Osteocyte (in vitro differentiated cells): ENCODE results near the gene PCDHGB7. TPM values are rescaled to one million over a fixed set of nuclear protein-coding genes. Genes with fewer than 3 reads are reported as not detected.
"Not testable (repeated sequence)": the region's sequence is repeated elsewhere in the genome, so short reads cannot be mapped to it uniquely, and the experiment has no call there.

Experiments
- DNase-seq: peaks from one replicate; pipeline ENCODE4 v3.0.0; 2021; ENCODE audit warnings: mixed read lengths; ENCODE audit not compliant: unreplicated experiment; ENCODE audit errors: extremely low spot score
- H3K27ac Mint-ChIP-seq: one replicate; pipeline ENCODE4 v1.8.0; 2021; ENCODE audit warnings: mild to moderate bottlenecking, mixed read lengths; ENCODE audit not compliant: unreplicated experiment
- H3K27me3 Mint-ChIP-seq: one replicate; pipeline ENCODE4 v1.8.0; 2021; ENCODE audit warnings: mixed read lengths; ENCODE audit not compliant: unreplicated experiment
- H3K36me3 Mint-ChIP-seq: one replicate; pipeline ENCODE4 v1.8.0; 2021; ENCODE audit warnings: mixed read lengths; ENCODE audit not compliant: unreplicated experiment
- H3K4me1 Mint-ChIP-seq: one replicate; pipeline ENCODE4 v1.8.0; 2021; ENCODE audit warnings: mixed read lengths; ENCODE audit not compliant: unreplicated experiment
- H3K4me3 Mint-ChIP-seq: one replicate; pipeline ENCODE4 v1.8.0; 2021; ENCODE audit warnings: mild to moderate bottlenecking, moderate library complexity, mixed read lengths; ENCODE audit not compliant: unreplicated experiment
- H3K9me3 Mint-ChIP-seq: one replicate; pipeline ENCODE4 v1.8.0; 2021; ENCODE audit warnings: mixed read lengths; ENCODE audit not compliant: unreplicated experiment
- total RNA-seq: library from RNA; stranded (reverse); gene quantifications from 2 replicates; pipeline ENCODE4 v1.2.1, GENCODE V29; 2021
- TF ChIP-seq, protein P1 (sequence below): fragments of 200-600 bp; sonication (generic); IDR thresholded peaks from 2 replicates; pipeline ENCODE4 v1.5.0; 2021; ENCODE audit warnings: antibody characterized with exemption, mild to moderate bottlenecking, moderate library complexity

The PCDHGB7 gene
- total RNA-seq, 1 donor from 2014 or later, result 6.2 TPM

DNA sequence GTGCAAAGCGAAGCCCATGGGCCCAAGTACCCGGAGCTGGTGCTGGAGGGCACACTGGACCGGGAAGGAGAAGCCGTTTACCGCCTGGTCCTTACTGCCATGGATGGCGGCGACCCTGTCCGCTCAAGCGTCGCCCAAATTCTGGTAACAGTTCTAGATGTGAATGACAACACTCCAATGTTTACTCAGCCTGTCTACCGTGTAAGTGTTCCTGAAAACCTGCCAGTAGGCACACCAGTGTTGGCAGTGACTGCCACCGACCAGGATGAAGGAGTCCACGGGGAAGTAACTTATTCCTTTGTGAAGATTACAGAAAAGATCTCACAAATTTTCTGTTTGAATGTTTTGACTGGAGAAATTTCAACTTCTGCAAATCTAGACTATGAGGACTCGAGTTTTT is 42.9 kb upstream of the PCDHGB7 start:
- Mint-ChIP-seq H3K4me3 (no peak overlapping the region), H3K9me3 (peaks cover 29% of the 10 kb centered on the region), H3K4me1 (no peaks in the 10 kb centered on the region), H3K36me3 (no peaks in the 10 kb centered on the region), H3K27ac (no peak overlapping the region), H3K27me3 (no peaks in the 10 kb centered on the region)
- peak; percentile 80 for DNase-seq
- TF ChIP-seq, protein P1, sequence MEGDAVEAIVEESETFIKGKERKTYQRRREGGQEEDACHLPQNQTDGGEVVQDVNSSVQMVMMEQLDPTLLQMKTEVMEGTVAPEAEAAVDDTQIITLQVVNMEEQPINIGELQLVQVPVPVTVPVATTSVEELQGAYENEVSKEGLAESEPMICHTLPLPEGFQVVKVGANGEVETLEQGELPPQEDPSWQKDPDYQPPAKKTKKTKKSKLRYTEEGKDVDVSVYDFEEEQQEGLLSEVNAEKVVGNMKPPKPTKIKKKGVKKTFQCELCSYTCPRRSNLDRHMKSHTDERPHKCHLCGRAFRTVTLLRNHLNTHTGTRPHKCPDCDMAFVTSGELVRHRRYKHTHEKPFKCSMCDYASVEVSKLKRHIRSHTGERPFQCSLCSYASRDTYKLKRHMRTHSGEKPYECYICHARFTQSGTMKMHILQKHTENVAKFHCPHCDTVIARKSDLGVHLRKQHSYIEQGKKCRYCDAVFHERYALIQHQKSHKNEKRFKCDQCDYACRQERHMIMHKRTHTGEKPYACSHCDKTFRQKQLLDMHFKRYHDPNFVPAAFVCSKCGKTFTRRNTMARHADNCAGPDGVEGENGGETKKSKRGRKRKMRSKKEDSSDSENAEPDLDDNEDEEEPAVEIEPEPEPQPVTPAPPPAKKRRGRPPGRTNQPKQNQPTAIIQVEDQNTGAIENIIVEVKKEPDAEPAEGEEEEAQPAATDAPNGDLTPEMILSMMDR, result no peak

DNA sequence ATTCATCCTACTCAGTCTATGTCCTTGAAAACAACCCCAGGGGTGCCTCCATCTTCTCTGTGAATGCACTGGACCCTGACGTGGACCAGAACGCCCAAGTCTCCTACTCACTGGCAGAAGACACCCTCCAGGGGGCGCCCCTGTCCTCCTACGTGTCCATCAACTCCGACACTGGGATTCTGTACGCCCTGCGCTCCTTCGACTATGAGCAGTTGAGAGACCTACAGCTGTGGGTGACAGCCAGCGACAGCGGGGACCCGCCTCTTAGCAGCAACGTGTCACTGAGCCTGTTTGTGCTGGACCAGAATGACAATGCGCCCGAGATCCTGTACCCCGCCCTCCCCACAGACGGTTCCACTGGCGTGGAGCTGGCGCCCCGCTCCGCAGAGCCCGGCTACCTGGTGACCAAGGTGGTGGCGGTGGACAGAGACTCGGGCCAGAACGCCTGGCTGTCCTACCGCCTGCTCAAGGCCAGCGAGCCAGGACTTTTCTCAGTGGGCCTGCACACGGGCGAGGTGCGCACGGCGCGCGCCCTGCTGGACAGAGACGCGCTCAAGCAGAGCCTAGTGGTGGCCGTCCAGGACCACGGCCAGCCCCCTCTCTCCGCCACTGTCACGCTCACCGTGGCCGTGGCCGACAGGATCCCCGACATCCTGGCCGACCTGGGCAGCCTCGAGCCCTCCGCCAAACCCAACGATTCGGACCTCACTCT is 41.9 kb upstream of the PCDHGB7 start:
- H3K4me1 Mint-ChIP-seq, H3K4me3 Mint-ChIP-seq, H3K27ac Mint-ChIP-seq, H3K27me3 Mint-ChIP-seq, DNase-seq, H3K36me3 Mint-ChIP-seq: not testable (repeated sequence)
- peaks cover 35% of the 10 kb centered on the region for H3K9me3 Mint-ChIP-seq

DNA sequence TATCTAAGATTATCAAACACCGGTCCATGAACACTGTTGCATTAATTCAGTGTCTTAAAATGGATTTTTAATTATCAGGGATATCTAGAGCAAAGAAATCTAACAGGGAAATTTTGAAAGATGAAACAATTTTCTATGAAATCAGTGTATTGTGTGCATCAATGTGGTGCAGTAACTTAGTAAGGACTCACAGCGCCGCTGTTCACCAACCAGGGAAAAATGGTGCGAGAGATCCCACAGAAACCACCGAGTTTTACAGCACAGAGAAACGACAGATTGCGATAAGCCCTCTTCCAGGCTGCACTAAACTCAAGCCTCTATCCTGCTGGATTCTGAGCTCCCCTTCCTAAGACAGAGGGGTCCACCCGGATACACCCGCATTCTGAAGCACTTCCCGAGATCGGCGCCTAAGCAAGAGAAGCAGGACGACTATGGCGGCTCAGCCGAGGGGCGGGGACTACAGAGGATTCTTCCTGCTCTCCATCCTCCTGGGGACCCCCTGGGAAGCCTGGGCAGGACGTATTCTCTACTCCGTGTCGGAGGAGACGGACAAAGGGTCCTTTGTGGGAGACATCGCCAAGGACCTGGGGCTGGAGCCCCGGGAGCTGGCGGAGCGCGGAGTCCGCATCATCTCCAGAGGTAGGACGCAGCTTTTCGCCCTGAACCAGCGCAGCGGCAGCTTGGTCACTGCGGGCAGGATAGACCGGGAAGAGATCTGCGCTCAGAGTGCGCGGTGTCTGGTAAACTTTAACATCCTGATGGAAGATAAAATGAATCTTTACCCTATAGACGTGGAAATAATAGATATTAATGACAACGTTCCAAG is 34.8 kb upstream of the PCDHGB7 start, which contains the start of gene PCDHGA7:
Gene PCDHGA7 (plus strand): TSS at position 274 of the 826 bp plus-strand sequence. CDS start 158 bp downstream, at position 432.
- DNase-seq, result no peak
- TF ChIP-seq, protein P1, result no peak
- no peak within 1 kb of the TSS for H3K4me3 Mint-ChIP-seq
- H3K9me3 Mint-ChIP-seq, result peaks cover 28% of the 10 kb centered on the region
- H3K27ac Mint-ChIP-seq, result no peak within 1 kb of the TSS
- no peaks in the 10 kb centered on the region for H3K27me3 Mint-ChIP-seq
- no peaks in the 10 kb centered on the region for H3K36me3 Mint-ChIP-seq
- H3K4me1 Mint-ChIP-seq, result no peaks in the 10 kb centered on the region

DNA sequence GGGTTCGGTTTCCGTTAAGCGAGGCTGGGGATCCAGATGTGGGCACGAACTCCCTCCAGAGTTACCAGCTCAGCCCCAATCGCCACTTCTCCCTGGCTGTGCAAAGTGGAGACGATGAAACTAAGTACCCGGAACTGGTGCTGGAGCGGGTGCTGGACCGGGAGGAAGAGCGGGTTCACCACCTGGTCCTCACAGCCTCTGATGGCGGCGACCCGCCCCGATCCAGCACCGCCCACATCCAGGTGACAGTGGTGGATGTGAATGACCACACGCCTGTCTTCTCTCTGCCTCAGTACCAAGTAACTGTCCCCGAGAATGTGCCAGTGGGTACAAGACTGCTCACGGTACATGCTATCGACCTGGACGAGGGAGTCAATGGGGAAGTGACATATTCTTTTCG is 34.1 kb upstream of the PCDHGB7 start:
- no peak for DNase-seq
- Mint-ChIP-seq H3K36me3 (peaks cover under 1% of the 10 kb centered on the region), H3K4me1 (no peaks in the 10 kb centered on the region), H3K27ac (no peak overlapping the region), H3K4me3 (no peak overlapping the region), H3K9me3 (peaks cover 30% of the 10 kb centered on the region), H3K27me3 (no peaks in the 10 kb centered on the region)
- TF ChIP-seq, protein P1, result no peak

DNA sequence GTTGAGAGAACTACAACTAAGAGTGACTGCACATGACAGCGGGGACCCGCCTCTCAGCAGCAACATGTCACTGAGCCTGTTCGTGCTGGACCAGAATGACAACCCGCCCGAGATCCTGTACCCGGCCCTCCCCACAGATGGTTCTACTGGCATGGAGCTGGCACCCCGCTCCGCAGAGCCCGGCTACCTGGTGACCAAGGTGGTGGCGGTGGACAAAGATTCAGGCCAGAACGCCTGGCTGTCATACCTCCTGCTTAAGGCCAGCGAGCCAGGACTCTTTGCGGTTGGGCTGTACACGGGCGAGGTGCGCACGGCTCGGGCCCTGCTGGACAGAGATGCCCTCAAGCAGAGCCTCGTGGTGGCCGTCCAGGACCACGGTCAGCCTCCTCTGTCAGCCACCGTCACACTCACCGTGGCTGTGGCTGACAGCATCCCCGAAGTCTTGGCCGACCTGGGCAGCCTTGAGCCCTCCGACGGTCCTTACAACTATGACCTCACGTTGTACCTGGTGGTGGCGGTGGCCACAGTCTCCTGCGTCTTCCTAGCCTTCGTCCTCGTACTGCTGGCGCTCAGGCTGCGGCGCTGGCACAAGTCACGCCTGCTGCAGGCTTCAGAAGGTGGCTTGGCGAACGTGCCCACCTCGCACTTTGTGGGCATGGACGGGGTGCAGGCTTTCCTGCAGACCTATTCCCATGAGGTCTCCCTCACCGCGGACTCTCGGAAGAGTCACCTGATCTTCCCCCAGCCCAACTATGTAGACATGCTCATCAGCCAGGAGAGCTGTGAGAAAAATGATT is 32.8 kb upstream of the PCDHGB7 start:
- Mint-ChIP-seq H3K9me3 (peaks cover 25% of the 10 kb centered on the region), H3K27ac (no peak overlapping the region), H3K36me3 (peaks cover 3% of the 10 kb centered on the region), H3K4me1 (no peaks in the 10 kb centered on the region), H3K4me3 (no peak overlapping the region), H3K27me3 (no peaks in the 10 kb centered on the region)
- no peak for DNase-seq
- TF ChIP-seq, protein P1, result no peak
